RWPE1 (cell line): ENCODE results near the gene MYBPC1.

Experiments used
- CTCF ChIA-PET: fragments of 350-600 bp; sonication (Branson Sonifier 250); formaldehyde crosslinking; extraction: SDS; loops from one replicate; lab custom pipeline; 2021; lab: Yijun Ruan, JAX
- POLR2A ChIA-PET: fragments of 400-600 bp; formaldehyde crosslinking; extraction: SDS; loops from one replicate; lab custom pipeline; 2020; ENCODE audit warnings: antibody characterized with exemption; ENCODE audit not compliant: low non-redundant PET; lab: Yijun Ruan, JAX
- DNase-seq: peaks from one replicate; pipeline ENCODE4 v3.0.0; 2012; ENCODE audit warnings: low spot score
- H3K27ac ChIP-seq: fragments of 450-650 bp; 2 replicates; pipeline ENCODE4 v1.5.1; 2017
- CTCF ChIP-seq: fragments of 450-650 bp; conservative IDR thresholded peaks from 2 replicates; pipeline ENCODE4 v1.5.1; 2017; ENCODE audit warnings: low read depth, mild to moderate bottlenecking

Gene MYBPC1

DNA sequence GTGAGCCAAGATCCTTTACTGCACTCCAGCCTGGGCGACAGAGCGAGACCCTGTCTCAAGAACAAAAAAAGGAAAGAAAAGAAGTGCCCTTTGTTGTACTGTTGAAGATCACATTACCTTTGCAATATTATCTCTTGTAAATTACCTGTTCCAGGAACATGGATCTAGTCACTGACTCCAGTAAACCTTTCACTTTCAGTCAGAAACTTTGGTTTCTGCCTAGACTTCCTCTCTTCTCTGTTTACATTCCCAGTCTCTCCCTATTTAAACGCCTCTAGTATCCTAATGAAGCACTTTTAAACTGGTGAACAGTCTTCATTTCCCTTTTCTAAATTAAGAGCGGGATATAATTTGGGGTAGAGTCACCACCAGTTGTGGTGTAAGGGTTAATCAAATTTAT lies 115.5 kb downstream of the MYBPC1 start:
- CTCF ChIA-PET: no interaction called here
- TF ChIP-seq CTCF: no peak
- POLR2A ChIA-PET: no interaction called here
- no peak for DNase-seq
- no peak overlapping the region for H3K27ac ChIP-seq

GRCh38 chr12:101713059-101713682 lies 118.4 kb downstream of the MYBPC1 start:
- ChIA-PET CTCF (no interaction called here), POLR2A (no interaction called here)
- no peak for DNase-seq
- no peak for TF ChIP-seq CTCF
- H3K27ac ChIP-seq: no peak overlapping the region

DNA sequence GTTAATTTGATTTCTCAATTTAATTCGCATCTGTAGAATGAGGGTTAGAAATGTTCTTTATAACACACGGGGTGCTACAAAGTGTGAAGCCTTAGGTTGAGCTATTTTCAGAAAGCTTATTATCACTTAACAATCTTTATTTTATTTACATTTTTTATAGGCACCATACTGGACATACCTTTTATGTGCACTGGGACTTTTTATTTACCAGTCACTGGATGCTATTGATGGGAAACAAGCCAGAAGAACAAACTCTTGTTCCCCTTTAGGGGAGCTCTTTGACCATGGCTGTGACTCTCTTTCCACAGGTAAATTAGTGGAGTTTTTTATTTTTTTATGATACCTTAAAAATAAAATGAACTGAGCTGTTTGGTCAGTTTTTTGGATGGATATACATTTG lies 119.2 kb downstream of the MYBPC1 start:
- ChIA-PET POLR2A (no interaction called here), CTCF (no interaction called here)
- no peak overlapping the region for H3K27ac ChIP-seq
- no peak for DNase-seq
- no peak for TF ChIP-seq CTCF

- H3K27ac ChIP-seq: no peak overlapping the region
- TF ChIP-seq CTCF: no peak
- POLR2A ChIA-PET: no interaction called here
- no peak for DNase-seq
- CTCF ChIA-PET: no interaction called here
Measured at GRCh38 chr12:101714877-101715444, 120.2 kb downstream of the MYBPC1 start.

DNA sequence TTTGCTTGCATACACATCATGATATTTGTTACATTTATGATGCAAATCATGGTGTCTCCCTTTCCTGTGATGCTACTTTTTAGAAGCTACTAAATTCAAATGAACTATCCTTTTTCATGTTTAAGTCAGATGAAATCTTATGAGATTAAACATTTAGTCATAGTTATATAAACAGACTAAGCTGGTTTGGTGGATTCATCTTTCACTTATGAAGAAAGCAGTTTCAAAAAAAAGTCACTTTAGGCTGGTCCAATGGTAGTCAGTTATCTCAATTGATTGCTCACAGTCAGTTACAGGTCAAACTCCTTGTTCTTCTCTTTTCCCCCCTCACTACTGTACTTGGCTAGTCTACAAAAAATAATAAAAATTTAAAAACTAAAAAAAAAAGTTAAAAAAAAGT lies 124.8 kb downstream of the MYBPC1 start:
- TF ChIP-seq CTCF: no peak
- POLR2A ChIA-PET: no interaction called here

DNA sequence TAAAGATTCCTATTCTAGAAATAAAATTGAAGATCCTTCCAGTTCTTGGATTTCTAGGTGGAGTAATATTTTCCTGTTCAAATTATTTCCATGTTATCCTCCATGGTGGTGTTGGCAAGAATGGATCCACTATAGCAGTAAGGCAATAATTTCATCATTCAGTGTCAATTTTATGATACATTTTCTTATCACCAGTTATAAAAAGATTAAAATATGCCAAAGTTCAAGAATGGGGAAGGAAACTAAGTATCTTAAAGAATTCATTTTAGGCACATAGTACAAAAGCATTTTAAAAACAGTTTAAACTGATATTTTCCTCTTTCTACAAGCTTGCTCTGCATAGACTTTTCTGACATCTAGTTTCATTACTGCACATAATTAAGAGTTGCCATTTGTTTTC lies 125.3 kb downstream of the MYBPC1 start:
- POLR2A ChIA-PET: no interaction called here
- TF ChIP-seq CTCF: no peak

More for the DNA sequence above, 124.8 kb downstream of the MYBPC1 start:
- DNase-seq: no peak
- CTCF ChIA-PET: interaction anchor here (0.7 kb wide), 1 partner anchor 430 kb away, joined by 3 read pairs; no protein-coding TSS in a partner anchor
- no peak overlapping the region for H3K27ac ChIP-seq

More for the DNA sequence above, 125.3 kb downstream of the MYBPC1 start:
- CTCF ChIA-PET: interaction anchor here (0.7 kb wide), 1 partner anchor 429 kb away, joined by 3 read pairs; no protein-coding TSS in a partner anchor
- no peak for DNase-seq
- no peak overlapping the region for H3K27ac ChIP-seq
